Thyroid gland (tissue), 4 donors: ENCODE data around the gene INPP4B. TPM values are rescaled to one million over a fixed set of nuclear protein-coding genes. Genes with fewer than 3 reads are reported as not detected.
A peak's percentile ranks its signal among the peaks of the same experiment; 100 is the strongest.

Experiments
- DNase-seq, 2 donors: peaks; one replicate each; pipeline ENCODE4 v3.0.0-alpha.2; 2019
- H3K27ac ChIP-seq, 3 donors: fragments of 200-600 bp; sonication (generic); 1 replicate in 2 of 3; 2 replicates in 1 of 3; pipeline ENCODE4 v1.5.1; 2016 to 2019; ENCODE audit warnings: mild to moderate bottlenecking in 1 of 3, moderate library complexity in 1 of 3
- H3K27me3 ChIP-seq: fragments of 200-600 bp; sonication (generic); one replicate; pipeline ENCODE4 v1.5.1; 2019
- H3K36me3 ChIP-seq, 2 donors: fragments of 200-600 bp; sonication (generic); one replicate each; pipeline ENCODE4 v1.5.1; 2016 to 2019
- H3K4me1 ChIP-seq, 2 donors: fragments of 200-600 bp; sonication (generic); one replicate each; pipeline ENCODE4 v1.5.1; 2017 to 2019
- H3K4me3 ChIP-seq, 3 donors: fragments of 200-600 bp; sonication (generic); replicated peaks in 1 of 3; 1 replicate in 2 of 3; 2 replicates in 1 of 3; pipeline ENCODE4 v1.5.1; 2016; ENCODE audit warnings: mild to moderate bottlenecking in 1 of 3
- H3K9me3 ChIP-seq: fragments of 200-600 bp; sonication (generic); one replicate; pipeline ENCODE4 v1.5.1; 2017
- CTCF ChIP-seq, 6 experiments: fragments of 200-600 bp in 3 of 6; fragments of 450-650 bp in 3 of 6; sonication (generic) in 3 of 6; IDR thresholded peaks; one replicate each; pipeline ENCODE4 v1.5.1; 2016 to 2019; ENCODE audit warnings: antibody characterized with exemption in 6 of 6, mild to moderate bottlenecking in 2 of 6, inconsistent platforms in 1 of 6, moderate library complexity in 1 of 6
- POLR2A ChIP-seq, 2 donors: fragments of 450-650 bp; IDR thresholded peaks; one replicate each; pipeline ENCODE4 v1.6.1; 2017; ENCODE audit warnings: antibody characterized with exemption in 2 of 2, mild to moderate bottlenecking in 2 of 2, moderate library complexity in 1 of 2
- WGBS, 2 donors: methylation state at CpG; one replicate each; pipeline ENCODE4 v1.1.5; 2017; 5-methylcytosine and 5-hydroxymethylcytosine counted together
- intact Hi-C: fragments of 100-400 bp; cut with DNase I; formaldehyde crosslinking; loops from one replicate; pipeline ENCODE4 v1.15.1; 2023
- total RNA-seq, 4 donors: library from RNA; depleted of rRNA; stranded (reverse); fragments of >200 nt; gene quantifications; one replicate each; pipeline ENCODE4 v1.2.3, GENCODE V29; 2016

Gene INPP4B
- total RNA-seq, 4 donors from 2014 or later, result 8.0 to 22.1 (median 12.0) TPM

- no peak for DNase-seq
- Histone ChIP-seq H3K9me3 (no peaks in the 10 kb centered on the region), H3K4me1 (no peaks in the 10 kb centered on the region), H3K27ac (no peak overlapping the region), H3K36me3 (no peaks in the 10 kb centered on the region), H3K27me3 (no peaks in the 10 kb centered on the region), H3K4me3 (no peak overlapping the region)
- intact Hi-C loops, result no loop called here
- TF ChIP-seq POLR2A (IDR thresholded peaks at IDR 0.05) (no peak), CTCF (IDR thresholded peaks at IDR 0.05) (no peak)
- 90 to 91% methylated on average over 9 of the region's 9 CpGs for WGBS, 2 donors
These were observed 561.5 kb downstream of the INPP4B start for GRCh38 chr4:142284402-142285221.

- DNase-seq, result peak in 1 of 2 donors; percentile 4
- intact Hi-C loops, result no loop called here
- Histone ChIP-seq H3K4me1 (no peaks in the 10 kb centered on the region), H3K9me3 (no peaks in the 10 kb centered on the region), H3K27me3 (no peaks in the 10 kb centered on the region), H3K27ac (no peak overlapping the region), H3K4me3 (no peak overlapping the region), H3K36me3 (no peaks in the 10 kb centered on the region)
- 13 to 21% methylated on average over 2 of the region's 2 CpGs for WGBS, 2 donors
- TF ChIP-seq CTCF (IDR thresholded peaks at IDR 0.05), result peak in 5 of 6 experiments; percentile 21 to 78 (median 60)
- TF ChIP-seq POLR2A (IDR thresholded peaks at IDR 0.05), result no peak
These were observed 563.1 kb downstream of the INPP4B start for GRCh38 chr4:142282870-142283431.

GRCh38 chr4:142281999-142282398 lies 564.1 kb downstream of the INPP4B start:
- intact Hi-C loops, result no loop called here
- no peaks in the 10 kb centered on the region for H3K36me3 ChIP-seq
- no peak overlapping the region for H3K27ac ChIP-seq
- no peaks in the 10 kb centered on the region for H3K27me3 ChIP-seq
- DNase-seq, result no peak
- H3K4me1 ChIP-seq, result no peaks in the 10 kb centered on the region
- 93 to 99% methylated on average over 1 of the region's 1 CpG for WGBS, 2 donors
- TF ChIP-seq CTCF (IDR thresholded peaks at IDR 0.05) (no peak), POLR2A (IDR thresholded peaks at IDR 0.05) (no peak)
- no peak overlapping the region for H3K4me3 ChIP-seq
- H3K9me3 ChIP-seq, result no peaks in the 10 kb centered on the region

GRCh38 chr4:142278663-142279062 lies 567.4 kb downstream of the INPP4B start:
- intact Hi-C loops, result no loop called here
- Histone ChIP-seq H3K27ac (no peak overlapping the region), H3K4me3 (no peak overlapping the region), H3K36me3 (no peaks in the 10 kb centered on the region), H3K9me3 (no peaks in the 10 kb centered on the region), H3K4me1 (no peaks in the 10 kb centered on the region), H3K27me3 (no peaks in the 10 kb centered on the region)
- no peak for DNase-seq
- TF ChIP-seq CTCF (IDR thresholded peaks at IDR 0.05), result no peak
- TF ChIP-seq POLR2A (IDR thresholded peaks at IDR 0.05), result no peak

GRCh38 chr4:142278171-142278570 lies 567.9 kb downstream of the INPP4B start:
- no peaks in the 10 kb centered on the region for H3K4me1 ChIP-seq
- H3K36me3 ChIP-seq, result no peaks in the 10 kb centered on the region
- no peak for TF ChIP-seq CTCF (IDR thresholded peaks at IDR 0.05)
- TF ChIP-seq POLR2A (IDR thresholded peaks at IDR 0.05), result no peak
- no peaks in the 10 kb centered on the region for H3K9me3 ChIP-seq
- H3K27ac ChIP-seq, result no peak overlapping the region
- intact Hi-C loops, result no loop called here
- WGBS, 2 donors, result 97 to 100% methylated on average over 1 of the region's 1 CpG
- H3K27me3 ChIP-seq, result no peaks in the 10 kb centered on the region
- DNase-seq, result no peak
- no peak overlapping the region for H3K4me3 ChIP-seq
